Mesendoderm (in vitro differentiated cells): Measurements from ENCODE around the gene REEP6.
"Not testable (repeated sequence)": the region's sequence is repeated elsewhere in the genome, so short reads cannot be mapped to it uniquely, and the experiment has no call there.

Source experiments
- DNase-seq: peaks from one replicate; pipeline ENCODE4 v3.0.0; 2013
- H2AK5ac ChIP-seq: 2 replicates; pipeline ENCODE4 v1.6.1; 2013; ENCODE audit warnings: low read length, inconsistent platforms
- H2BK120ac ChIP-seq: 2 replicates; pipeline ENCODE4 v1.6.1; 2013; ENCODE audit warnings: low read depth, mild to moderate bottlenecking, low read length, moderate library complexity, mixed read lengths
- H2BK15ac ChIP-seq: replicated peaks from 2 replicates; pipeline ENCODE4 v1.6.1; 2013; ENCODE audit warnings: low read depth, mild to moderate bottlenecking, moderate library complexity
- H2BK5ac ChIP-seq: 2 replicates; pipeline ENCODE4 v1.6.1; 2013; ENCODE audit warnings: low read length, inconsistent platforms
- H3K18ac ChIP-seq: 2 replicates; pipeline ENCODE4 v1.6.1; 2013; ENCODE audit warnings: mild to moderate bottlenecking, low read length, mixed read lengths
- H3K23ac ChIP-seq: one replicate; pipeline ENCODE4 v1.6.1; 2013; ENCODE audit warnings: low read length
- H3K27ac ChIP-seq: 2 replicates; pipeline ENCODE4 v1.5.1; 2013; ENCODE audit warnings: low read depth, mild to moderate bottlenecking, inconsistent platforms, low read length, moderate library complexity
- H3K27me3 ChIP-seq: 2 replicates; pipeline ENCODE4 v1.6.1; 2013; ENCODE audit warnings: low read length, control low read depth, mild to moderate bottlenecking, inconsistent platforms; ENCODE audit not compliant: insufficient read depth, poor library complexity
- H3K36me3 ChIP-seq: 2 replicates; pipeline ENCODE4 v1.6.1; 2013; ENCODE audit warnings: low read length, inconsistent platforms; ENCODE audit not compliant: control insufficient read depth, insufficient read depth
- H3K4ac ChIP-seq: one replicate; pipeline ENCODE4 v1.6.1; 2013; ENCODE audit warnings: low read depth, mild to moderate bottlenecking, low read length, moderate library complexity
- H3K4me1 ChIP-seq: 2 replicates; pipeline ENCODE4 v1.6.1; 2013; ENCODE audit warnings: low read depth, low read length, inconsistent platforms; ENCODE audit not compliant: control insufficient read depth
- H3K4me2 ChIP-seq: 2 replicates; pipeline ENCODE4 v1.6.1; 2013; ENCODE audit warnings: low read length
- H3K4me3 ChIP-seq: 2 replicates; pipeline ENCODE4 v1.5.1; 2013; ENCODE audit warnings: mild to moderate bottlenecking, low read length
- H3K56ac ChIP-seq: one replicate; pipeline ENCODE4 v1.6.1; 2013; ENCODE audit warnings: low read length
- H3K79me1 ChIP-seq: 2 replicates; pipeline ENCODE4 v1.6.1; 2013; ENCODE audit warnings: low read length, inconsistent platforms
- H3K79me2 ChIP-seq: 2 replicates; pipeline ENCODE4 v1.6.1; 2013; ENCODE audit warnings: mild to moderate bottlenecking, low read length; ENCODE audit not compliant: control insufficient read depth, insufficient read depth
- H3K9ac ChIP-seq: 2 replicates; pipeline ENCODE4 v1.6.1; 2013; ENCODE audit warnings: low read length, inconsistent platforms
- H4K5ac ChIP-seq: one replicate; pipeline ENCODE4 v1.6.1; 2013; ENCODE audit warnings: low read length
- H4K8ac ChIP-seq: one replicate; pipeline ENCODE4 v1.6.1; 2013; ENCODE audit warnings: low read depth, mild to moderate bottlenecking, control low read depth, low read length, moderate library complexity
- WGBS: extraction: QIAGEN DNeasy Blood & Tissue Kit; methylation state at CpG from one replicate; pipeline ENCODE4 v1.1.7; 2013; ENCODE audit warnings: low lambda C conversion rate, missing lambda C conversion rate; ENCODE audit not compliant: insufficient coverage; ENCODE audit errors: extremely low coverage; 5-methylcytosine and 5-hydroxymethylcytosine counted together

REEP6 gene

DNA sequence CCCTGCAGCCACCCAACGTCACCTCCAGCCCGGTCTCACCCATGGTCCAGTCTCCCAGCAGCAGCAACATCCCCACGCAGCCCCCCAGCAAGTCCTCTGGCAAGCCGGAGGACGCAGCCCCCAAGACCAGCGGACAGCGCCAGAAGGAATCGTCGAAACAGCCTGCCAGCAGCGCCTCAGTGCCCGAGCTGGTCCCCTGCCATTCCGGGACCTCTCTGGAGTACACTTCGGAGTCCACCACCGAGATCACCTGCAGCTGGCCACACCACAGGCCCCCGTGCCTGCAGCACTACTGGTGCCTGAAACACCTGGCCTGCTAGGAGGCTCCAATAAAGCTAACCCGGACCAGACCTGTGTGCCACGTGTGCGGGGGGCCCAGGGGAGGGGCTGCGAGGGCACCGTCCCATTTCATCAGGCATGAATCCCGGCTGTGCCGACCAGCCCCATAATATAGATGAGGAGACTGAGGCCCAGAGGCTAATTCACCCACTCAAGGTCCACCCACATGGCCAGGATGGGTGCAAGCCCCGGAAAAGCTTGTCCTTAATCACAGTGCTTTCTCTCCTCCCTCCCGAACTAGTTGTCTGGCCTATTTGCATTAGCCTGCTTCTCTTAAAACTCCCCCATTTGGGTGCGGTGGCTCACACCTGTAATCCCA, 6.7 kb downstream of the REEP6 start:
- no peaks in the 10 kb centered on the region for H3K79me2 ChIP-seq
- no peak overlapping the region for H3K4me2 ChIP-seq
- H3K27ac ChIP-seq: no peak overlapping the region
- no peak for DNase-seq
- H3K4me3 ChIP-seq: no peak overlapping the region
- no CpG with 5 or more reads among the region's 25 CpGs for WGBS
- H4K8ac ChIP-seq: no peak overlapping the region
- no peak overlapping the region for H3K4ac ChIP-seq
- H2BK120ac ChIP-seq: no peak overlapping the region
- no peaks in the 10 kb centered on the region for H3K79me1 ChIP-seq
- H2BK15ac ChIP-seq: no peak overlapping the region
- H3K9ac ChIP-seq: no peak overlapping the region
- H3K18ac ChIP-seq: no peak overlapping the region
- no peaks in the 10 kb centered on the region for H3K27me3 ChIP-seq
- H2BK5ac ChIP-seq: no peak overlapping the region
- no peak overlapping the region for H4K5ac ChIP-seq
- H3K36me3 ChIP-seq: no peaks in the 10 kb centered on the region
- no peak overlapping the region for H3K23ac ChIP-seq
- H2AK5ac ChIP-seq: no peak overlapping the region
- no peak overlapping the region for H3K56ac ChIP-seq
- no peaks in the 10 kb centered on the region for H3K4me1 ChIP-seq

DNA sequence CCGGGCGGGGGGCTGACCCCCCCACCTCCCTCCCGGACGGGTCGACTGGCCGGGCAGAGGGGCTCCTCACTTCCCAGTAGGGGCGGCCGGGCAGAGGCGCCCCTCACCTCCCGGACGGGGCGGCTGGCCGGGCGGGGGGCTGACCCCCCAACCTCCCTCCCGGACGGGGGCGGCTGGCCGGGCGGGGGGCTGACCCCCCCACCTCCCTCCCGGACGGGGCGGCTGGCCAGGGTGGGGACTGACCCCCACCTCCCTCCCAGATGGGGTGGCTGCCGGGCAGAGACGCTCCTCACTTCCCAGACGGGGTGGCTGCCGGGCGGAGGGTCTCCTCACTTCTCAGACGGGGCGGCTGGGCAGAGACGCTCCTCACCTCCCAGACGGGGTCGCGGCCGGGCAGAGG, 8.2 kb downstream of the REEP6 start:
- not testable (repeated sequence) for H2BK15ac ChIP-seq, H3K79me1 ChIP-seq, H3K79me2 ChIP-seq, H3K4me1 ChIP-seq, H3K56ac ChIP-seq, H3K9ac ChIP-seq, H3K4me2 ChIP-seq, H3K4ac ChIP-seq, H3K4me3 ChIP-seq, H4K8ac ChIP-seq, H4K5ac ChIP-seq, H2AK5ac ChIP-seq, H3K27me3 ChIP-seq, H3K18ac ChIP-seq, H3K36me3 ChIP-seq, H3K27ac ChIP-seq, H3K23ac ChIP-seq, DNase-seq, H2BK120ac ChIP-seq, H2BK5ac ChIP-seq
- no CpG with 5 or more reads among the region's 34 CpGs for WGBS

DNA sequence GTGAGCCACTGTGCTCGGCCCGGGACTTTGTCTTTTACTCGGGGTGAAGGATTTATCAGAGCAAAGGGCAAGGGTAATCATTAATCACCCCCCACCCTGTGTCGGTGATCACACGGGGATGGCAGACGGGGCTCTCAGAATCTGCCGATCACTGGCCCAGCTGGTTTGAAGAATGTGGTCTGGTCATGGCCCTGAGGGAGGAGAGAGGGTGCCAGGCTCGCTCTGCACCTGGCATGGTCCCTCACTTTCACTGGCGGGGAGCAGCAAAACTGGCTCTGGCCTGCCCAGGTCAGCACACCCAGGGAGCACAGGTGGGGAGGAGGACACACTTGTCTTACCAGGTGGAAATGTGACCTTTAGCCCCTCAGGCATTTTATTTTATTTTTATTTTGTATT, 10.2 kb downstream of the REEP6 start:
- Histone ChIP-seq H2BK15ac (no peak overlapping the region), H3K36me3 (no peaks in the 10 kb centered on the region), H3K4me2 (no peak overlapping the region), H4K8ac (no peak overlapping the region), H3K4me3 (no peak overlapping the region), H3K27me3 (no peaks in the 10 kb centered on the region), H3K56ac (no peak overlapping the region), H3K18ac (no peak overlapping the region), H2BK5ac (no peak overlapping the region), H3K4me1 (no peaks in the 10 kb centered on the region), H3K79me2 (no peaks in the 10 kb centered on the region), H3K23ac (no peak overlapping the region), H3K79me1 (no peaks in the 10 kb centered on the region), H2BK120ac (no peak overlapping the region), H3K27ac (no peak overlapping the region), H3K4ac (no peak overlapping the region), H2AK5ac (no peak overlapping the region), H4K5ac (no peak overlapping the region), H3K9ac (no peak overlapping the region)
- DNase-seq: no peak
- WGBS: no CpG with 5 or more reads among the region's 9 CpGs

DNA sequence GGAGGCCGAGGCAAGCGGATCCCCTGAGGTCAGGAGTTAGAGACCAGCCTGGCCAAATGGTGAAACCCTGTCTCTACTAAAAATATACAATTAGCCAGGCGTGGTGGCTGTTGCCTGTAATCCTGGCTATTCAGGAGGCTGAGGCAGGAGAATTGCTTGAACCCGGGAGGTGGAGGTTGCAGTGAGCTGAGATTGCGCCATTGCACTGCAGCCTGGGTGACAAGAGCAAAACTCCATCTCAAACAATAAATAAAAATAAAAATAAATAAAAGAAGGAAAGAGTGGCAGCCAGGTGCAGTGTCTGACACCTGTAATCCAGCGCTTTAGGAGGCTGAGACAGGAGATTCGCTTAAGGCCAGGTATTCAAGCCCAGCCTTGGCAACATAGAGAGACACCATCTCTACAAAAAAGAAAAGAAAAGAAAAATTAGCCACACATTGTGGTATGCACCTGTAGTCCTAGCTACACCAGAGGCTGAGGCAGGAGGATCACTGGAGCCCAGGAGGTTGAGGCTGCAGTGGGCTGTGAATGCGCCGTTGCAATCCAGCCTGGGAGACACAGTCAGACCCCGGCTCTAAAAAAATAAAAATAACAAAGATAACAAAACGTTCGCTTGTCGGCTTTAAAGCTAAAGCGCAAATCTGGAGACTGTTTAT, 11.6 kb downstream of the REEP6 start:
- no peak overlapping the region for H3K4ac ChIP-seq
- no peaks in the 10 kb centered on the region for H3K36me3 ChIP-seq
- H3K4me3 ChIP-seq: no peak overlapping the region
- H3K27me3 ChIP-seq: no peaks in the 10 kb centered on the region
- no peak overlapping the region for H3K4me2 ChIP-seq
- H4K5ac ChIP-seq: no peak overlapping the region
- no peak for DNase-seq
- H2BK15ac ChIP-seq: no peak overlapping the region
- H3K18ac ChIP-seq: no peak overlapping the region
- no peak overlapping the region for H2BK5ac ChIP-seq
- H2AK5ac ChIP-seq: no peak overlapping the region
- no peaks in the 10 kb centered on the region for H3K4me1 ChIP-seq
- no peaks in the 10 kb centered on the region for H3K79me1 ChIP-seq
- no peaks in the 10 kb centered on the region for H3K79me2 ChIP-seq
- no CpG with 5 or more reads among the region's 14 CpGs for WGBS
- no peak overlapping the region for H3K23ac ChIP-seq
- no peak overlapping the region for H2BK120ac ChIP-seq
- no peak overlapping the region for H3K27ac ChIP-seq
- H3K9ac ChIP-seq: no peak overlapping the region
- H4K8ac ChIP-seq: no peak overlapping the region
- H3K56ac ChIP-seq: no peak overlapping the region

DNA sequence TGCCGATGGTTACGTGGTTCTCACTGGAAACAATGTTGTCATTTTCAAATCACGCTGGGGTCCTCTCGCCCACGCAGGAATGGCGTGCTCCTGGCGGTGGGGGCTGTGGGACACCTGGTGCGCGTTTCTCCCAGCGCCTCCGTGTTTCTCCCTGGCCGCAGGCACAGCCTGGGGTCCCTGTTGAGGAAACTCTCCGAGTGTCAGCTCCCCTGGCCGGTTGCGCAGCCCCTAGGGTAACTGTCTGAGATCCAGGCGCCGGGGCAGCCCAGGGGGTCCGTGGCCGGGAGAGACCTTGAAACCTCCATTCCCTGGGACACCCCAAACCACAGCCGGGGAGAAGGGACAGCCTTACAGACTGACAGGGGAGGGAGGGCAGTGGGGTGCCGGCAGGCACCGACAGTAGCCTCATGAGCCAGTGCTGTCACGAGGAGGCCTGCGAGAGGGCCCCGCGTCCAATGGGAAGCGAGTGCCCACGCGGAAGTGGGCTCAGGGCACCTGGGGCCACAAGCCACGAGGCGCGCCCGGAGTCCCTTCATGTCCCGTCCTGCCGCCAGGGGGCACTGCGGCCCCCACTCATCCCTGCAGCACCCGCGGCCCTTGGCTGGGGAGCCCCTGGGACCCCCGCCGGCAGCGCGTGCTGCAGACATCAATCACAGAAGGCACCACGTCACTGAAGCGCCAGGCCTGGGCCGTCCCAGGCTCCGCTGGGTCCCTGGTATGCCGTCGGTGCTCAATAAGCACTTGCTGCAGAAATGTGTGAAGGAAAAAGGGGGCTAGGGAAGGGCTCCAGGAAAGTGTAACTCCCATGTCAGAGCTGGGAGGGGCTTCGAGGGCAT, 12.3 kb downstream of the REEP6 start:
- Histone ChIP-seq H4K8ac (no peak overlapping the region), H4K5ac (no peak overlapping the region), H2AK5ac (no peak overlapping the region), H3K27me3 (no peaks in the 10 kb centered on the region), H3K9ac (no peak overlapping the region), H3K79me2 (no peaks in the 10 kb centered on the region), H3K79me1 (no peaks in the 10 kb centered on the region), H3K4me3 (no peak overlapping the region), H2BK15ac (no peak overlapping the region), H3K23ac (no peak overlapping the region), H3K56ac (no peak overlapping the region), H3K27ac (no peak overlapping the region), H3K36me3 (no peaks in the 10 kb centered on the region), H3K18ac (no peak overlapping the region), H3K4ac (no peak overlapping the region), H3K4me2 (no peak overlapping the region), H2BK5ac (no peak overlapping the region), H3K4me1 (no peaks in the 10 kb centered on the region), H2BK120ac (no peak overlapping the region)
- peak; percentile 73 for DNase-seq
- no CpG with 5 or more reads among the region's 49 CpGs for WGBS
